HG02938 (cell line): ENCODE data around the gene GTPBP2.
"Not testable (repeated sequence)": the region's sequence is repeated elsewhere in the genome, so short reads cannot be mapped to it uniquely, and the experiment has no call there.

Experiments used
- ATAC-seq: cut with Tn5 transposase; IDR thresholded peaks from one replicate; pipeline ENCODE4 v1.9.1; 2021; ENCODE audit warnings: mild to moderate bottlenecking, moderate library complexity; ENCODE audit not compliant: unreplicated experiment

The GTPBP2 gene

GRCh38 chr6:43625393-43625992 lies 3.6 kb downstream of the GTPBP2 start:
- no peak for ATAC-seq

GRCh38 chr6:43624786-43625288 lies 4.2 kb downstream of the GTPBP2 start:
- ATAC-seq, result no peak

- no peak for ATAC-seq
Measured at GRCh38 chr6:43623880-43624785, 4.9 kb downstream of the GTPBP2 start.

- ATAC-seq, result no peak
Measured at GRCh38 chr6:43622541-43622940, 6.5 kb downstream of the GTPBP2 start.

GRCh38 chr6:43621836-43622180 lies 7.3 kb downstream of the GTPBP2 start:
- no peak for ATAC-seq

- no peak for ATAC-seq
Measured at GRCh38 chr6:43621078-43621835, 7.8 kb downstream of the GTPBP2 start.

GRCh38 chr6:43616725-43617472 lies 12.2 kb downstream of the GTPBP2 start:
- no peak for ATAC-seq

GRCh38 chr6:43614396-43614730 lies 14.7 kb downstream of the GTPBP2 start:
- no peak for ATAC-seq

- ATAC-seq, result no peak
Measured at GRCh38 chr6:43613721-43614395, 15.2 kb downstream of the GTPBP2 start.

GRCh38 chr6:43610431-43610830 lies 18.6 kb downstream of the GTPBP2 start:
- no peak for ATAC-seq

- ATAC-seq, result no peak
Measured at GRCh38 chr6:43609402-43609801, 19.7 kb downstream of the GTPBP2 start.

- ATAC-seq, result no peak
Measured at GRCh38 chr6:43608807-43609206, 20.3 kb downstream of the GTPBP2 start.

GRCh38 chr6:43608310-43608763 lies 20.7 kb downstream of the GTPBP2 start:
- ATAC-seq, result no peak

- ATAC-seq, result no peak
Measured at GRCh38 chr6:43606019-43606418, 23.0 kb downstream of the GTPBP2 start.

- no peak for ATAC-seq
Measured at GRCh38 chr6:43604174-43604573, 24.9 kb downstream of the GTPBP2 start.

- no peak for ATAC-seq
Measured at GRCh38 chr6:43600595-43600994, 28.5 kb downstream of the GTPBP2 start.

- no peak for ATAC-seq
Measured at GRCh38 chr6:43593938-43594337, 35.1 kb downstream of the GTPBP2 start.

- ATAC-seq, result not testable (repeated sequence)
Measured at GRCh38 chr6:43589564-43589963, 39.5 kb downstream of the GTPBP2 start.

- ATAC-seq, result no peak
Measured at GRCh38 chr6:43588194-43588593, 40.9 kb downstream of the GTPBP2 start.

GRCh38 chr6:43584892-43585570 lies 44.0 kb downstream of the GTPBP2 start:
- no peak for ATAC-seq
